OCI-LY3 (cell line): ENCODE data around the gene TSC22D1.

Experiments
- H2AFZ ChIP-seq: fragments of 200-600, 300-600 bp; shearing (Covaris generic); 2 replicates; pipeline ENCODE4 v1.6.0; 2014; ENCODE audit warnings: antibody characterized with exemption, low read depth, low read length
- H3K27ac ChIP-seq: fragments of 200-600, 300-600 bp; sonication (generic); 2 replicates; pipeline ENCODE4 v1.5.1; 2014; ENCODE audit warnings: mild to moderate bottlenecking, low read length, moderate library complexity, mixed read lengths
- H3K27me3 ChIP-seq: fragments of 200-600, 300-600 bp; sonication (generic); 2 replicates; pipeline ENCODE4 v1.6.1; 2014; ENCODE audit warnings: low read depth, low read length, mixed read lengths
- H3K36me3 ChIP-seq: fragments of 200-600, 300-600 bp; sonication (generic); replicated peaks from 2 replicates; pipeline ENCODE3; 2014; ENCODE audit warnings: low read depth, low read length, mixed read lengths
- H3K4me1 ChIP-seq: fragments of 300-600, 200-600 bp; sonication (generic); 2 replicates; pipeline ENCODE4 v1.6.1; 2014; ENCODE audit warnings: low read length, mixed read lengths
- H3K4me2 ChIP-seq: fragments of 200-600, 300-600 bp; sonication (generic); 2 replicates; pipeline ENCODE4 v1.6.1; 2014; ENCODE audit warnings: low read length, mixed read lengths
- H3K4me3 ChIP-seq: fragments of 300-600, 200-600 bp; sonication (generic); 2 replicates; pipeline ENCODE4 v1.5.1; 2014; ENCODE audit warnings: antibody characterized with exemption, mild to moderate bottlenecking, low read length, moderate library complexity
- H3K79me2 ChIP-seq: fragments of 300-600, 200-600 bp; shearing (Covaris generic); 2 replicates; pipeline ENCODE4 v1.6.1; 2014; ENCODE audit warnings: mild to moderate bottlenecking, low read length, mixed read lengths
- H3K9ac ChIP-seq: fragments of 300-600, 200-600 bp; shearing (Covaris generic); 2 replicates; pipeline ENCODE4 v1.6.0; 2014; ENCODE audit warnings: mild to moderate bottlenecking, low read length, moderate library complexity
- H3K9me3 ChIP-seq: fragments of 200-600, 300-600 bp; shearing (Covaris generic); 2 replicates; pipeline ENCODE4 v1.6.1; 2014; ENCODE audit warnings: low read length, mixed read lengths; ENCODE audit not compliant: insufficient read depth
- H4K20me1 ChIP-seq: fragments of 200-600, 300-600 bp; sonication (generic); 2 replicates; pipeline ENCODE4 v1.6.1; 2016; ENCODE audit warnings: low read length, mixed read lengths; ENCODE audit not compliant: insufficient read depth
- CTCF ChIP-seq: fragments of 200-600, 300-600 bp; sonication (generic); IDR thresholded peaks from 2 replicates; pipeline ENCODE4 v1.5.1; 2014; ENCODE audit warnings: antibody characterized with exemption, low read length, low read depth
- EZH2phosphoT487 ChIP-seq: fragments of 200-600 bp; shearing (Covaris generic); IDR thresholded peaks from 2 replicates; pipeline ENCODE4 v1.6.1; 2018; ENCODE audit warnings: antibody characterized with exemption, mixed run types, low read depth

TSC22D1 gene

DNA sequence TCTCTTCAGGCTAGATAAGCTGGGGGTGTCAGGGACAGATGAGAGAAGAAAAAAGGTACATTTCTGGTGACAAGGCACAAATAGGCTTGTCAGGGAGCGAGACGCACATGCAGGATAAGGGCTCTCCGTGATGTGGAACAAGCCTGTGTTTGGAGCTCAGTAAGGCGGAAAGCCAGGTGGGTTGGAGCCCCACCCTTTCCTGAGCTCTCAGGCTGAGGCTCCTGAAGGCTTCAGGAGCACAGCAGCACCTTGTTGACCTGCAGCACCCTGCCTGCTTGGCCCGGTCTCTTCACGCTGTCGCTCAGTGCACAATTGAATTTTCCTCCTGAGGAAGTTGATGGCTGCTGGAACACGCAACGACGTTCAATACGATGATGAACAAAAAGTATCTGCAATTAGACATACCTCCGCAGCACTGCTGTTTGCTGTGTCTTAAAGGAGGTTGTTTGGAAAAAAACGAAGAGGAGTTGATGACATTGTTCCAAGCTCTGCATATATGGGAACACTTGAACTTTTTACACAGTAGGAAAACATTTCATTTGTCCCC lies 173.2 kb downstream of the TSC22D1 start:
- TF ChIP-seq EZH2phosphoT487, result no peak
- TF ChIP-seq CTCF, result no peak
- Histone ChIP-seq H4K20me1 (no peaks in the 10 kb centered on the region), H3K27ac (no peak overlapping the region), H2AFZ (no peak overlapping the region), H3K27me3 (peaks cover 53% of the 10 kb centered on the region), H3K4me2 (no peak overlapping the region), H3K9ac (no peak overlapping the region), H3K4me1 (no peaks in the 10 kb centered on the region), H3K9me3 (no peaks in the 10 kb centered on the region), H3K4me3 (no peak overlapping the region), H3K79me2 (no peaks in the 10 kb centered on the region), H3K36me3 (no peaks in the 10 kb centered on the region)

- H3K4me1 ChIP-seq, result no peaks in the 10 kb centered on the region
- no peaks in the 10 kb centered on the region for H3K9me3 ChIP-seq
- no peaks in the 10 kb centered on the region for H3K79me2 ChIP-seq
- H3K4me2 ChIP-seq, result no peak overlapping the region
- H2AFZ ChIP-seq, result no peak overlapping the region
- no peak overlapping the region for H3K9ac ChIP-seq
- H4K20me1 ChIP-seq, result no peaks in the 10 kb centered on the region
- no peak overlapping the region for H3K27ac ChIP-seq
- no peak overlapping the region for H3K4me3 ChIP-seq
- no peaks in the 10 kb centered on the region for H3K36me3 ChIP-seq
- no peak for TF ChIP-seq CTCF
- H3K27me3 ChIP-seq, result peaks cover 65% of the 10 kb centered on the region
Observed at GRCh38 chr13:44401577-44401976, 174.6 kb downstream of the TSC22D1 start.

DNA sequence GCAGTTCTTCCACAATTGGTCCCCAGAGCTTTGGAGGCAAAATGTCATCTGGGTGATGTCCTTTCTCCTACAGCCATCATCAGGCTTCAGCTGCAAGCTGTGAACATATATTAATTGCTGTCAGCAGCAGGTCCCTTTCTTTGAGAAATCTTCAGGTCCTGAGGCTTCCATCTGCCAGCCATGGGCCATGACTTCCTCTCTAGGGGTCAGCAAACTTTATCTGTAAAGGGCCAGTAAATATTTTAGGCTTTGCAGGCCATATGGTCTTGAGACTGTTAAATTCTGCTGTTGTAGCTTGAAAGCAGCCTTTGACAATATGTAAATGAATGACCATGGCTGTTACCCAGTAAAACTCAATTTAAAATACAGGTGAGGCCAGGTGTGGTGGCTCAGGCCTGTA lies 175.4 kb downstream of the TSC22D1 start:
- peaks cover 63% of the 10 kb centered on the region for H3K27me3 ChIP-seq
- H3K79me2 ChIP-seq, result no peaks in the 10 kb centered on the region
- no peak overlapping the region for H3K4me2 ChIP-seq
- no peak overlapping the region for H2AFZ ChIP-seq
- no peak overlapping the region for H3K9ac ChIP-seq
- H3K36me3 ChIP-seq, result no peaks in the 10 kb centered on the region
- H3K9me3 ChIP-seq, result no peaks in the 10 kb centered on the region
- no peak overlapping the region for H3K27ac ChIP-seq
- no peaks in the 10 kb centered on the region for H3K4me1 ChIP-seq
- no peaks in the 10 kb centered on the region for H4K20me1 ChIP-seq
- no peak overlapping the region for H3K4me3 ChIP-seq
- TF ChIP-seq CTCF, result no peak
- TF ChIP-seq EZH2phosphoT487, result no peak

- no peaks in the 10 kb centered on the region for H4K20me1 ChIP-seq
- H3K9ac ChIP-seq, result no peak overlapping the region
- H3K9me3 ChIP-seq, result no peaks in the 10 kb centered on the region
Observed at GRCh38 chr13:44399074-44399473, 177.1 kb downstream of the TSC22D1 start.

More at GRCh38 chr13:44399074-44399473, 177.1 kb downstream of the TSC22D1 start:
- Histone ChIP-seq H3K27ac (no peak overlapping the region), H3K4me2 (no peak overlapping the region), H2AFZ (no peak overlapping the region), H3K79me2 (no peaks in the 10 kb centered on the region), H3K27me3 (peaks cover 63% of the 10 kb centered on the region), H3K36me3 (no peaks in the 10 kb centered on the region), H3K4me1 (no peaks in the 10 kb centered on the region), H3K4me3 (no peak overlapping the region)
- TF ChIP-seq CTCF, result no peak
- no peak for TF ChIP-seq EZH2phosphoT487
